ENCODE data around the gene TMOD3.

The TMOD3 gene

GRCh38 chr15:51912528-51912927, 83.1 kb downstream of the TMOD3 start:
- no peak for FAIRE-seq

- no peak for FAIRE-seq
Measured at GRCh38 chr15:51917493-51917892, 88.0 kb downstream of the TMOD3 start.

- FAIRE-seq: no peak
Measured at GRCh38 chr15:51924156-51925068, 95.0 kb downstream of the TMOD3 start.

GRCh38 chr15:51926809-51927208, 97.4 kb downstream of the TMOD3 start:
- FAIRE-seq: no peak

GRCh38 chr15:51931016-51931415, 101.6 kb downstream of the TMOD3 start:
- FAIRE-seq: no peak

- no peak for FAIRE-seq
Measured at GRCh38 chr15:51931638-51932037, 102.2 kb downstream of the TMOD3 start.

- FAIRE-seq: no peak
Measured at GRCh38 chr15:51932161-51932560, 102.7 kb downstream of the TMOD3 start.

- no peak for FAIRE-seq
Measured at GRCh38 chr15:51935466-51936104, 106.1 kb downstream of the TMOD3 start.

GRCh38 chr15:51936105-51936478, 106.6 kb downstream of the TMOD3 start:
- FAIRE-seq: no peak

GRCh38 chr15:51938286-51938685, 108.8 kb downstream of the TMOD3 start:
- no peak for FAIRE-seq

- FAIRE-seq: no peak
Measured at GRCh38 chr15:51939216-51939615, 109.8 kb downstream of the TMOD3 start.

GRCh38 chr15:51947124-51947523, 117.7 kb downstream of the TMOD3 start:
- FAIRE-seq: no peak

GRCh38 chr15:51952805-51953204, 123.4 kb downstream of the TMOD3 start:
- no peak for FAIRE-seq

GRCh38 chr15:51955504-51955903, 126.1 kb downstream of the TMOD3 start:
- FAIRE-seq: no peak

Measured in A204.1 (cell line).